ENCODE results near the gene YJU2. TPM values are rescaled to one million over a fixed set of nuclear protein-coding genes. Genes with fewer than 3 reads are reported as not detected.

YJU2 gene
- total and polyA plus RNA-seq, 2 of the 8 experiments (the other 6 are each of a cell fraction or from before 2014, with no cell fraction given) = 26.8 to 27.7 TPM

- Histone ChIP-seq H3K23ac (ENCODE audit: insufficient read length) (no peak overlapping the region), H4K91ac (replicated peaks; ENCODE audit: insufficient read length, low read length) (no peak overlapping the region), H3K27me3 (replicated peaks in 1 of 4; ENCODE audit: control insufficient read depth in 3 of 4, extremely low read depth in 1 of 4, insufficient read depth in 3 of 4, low read length in 3 of 4) (no peaks in the 10 kb centered on the region), H2AFZ (ENCODE audit: low read length) (no peak overlapping the region), H2BK120ac (replicated peaks; ENCODE audit: low read depth, low read length) (no peak overlapping the region), H2BK15ac (ENCODE audit: low read length) (no peak overlapping the region), H2BK12ac (ENCODE audit: low read depth, low read length) (no peak overlapping the region), H3K9ac (replicated peaks in 1 of 4; ENCODE audit: extremely low read depth in 1 of 4, low read depth in 3 of 4, low read length in 3 of 4) (no peak overlapping the region), H4K8ac (ENCODE audit: extremely low read depth, insufficient read depth, low read length) (no peak overlapping the region; the same call in 1 of the 2 replicates), H3K79me2 (ENCODE audit: control insufficient read depth in 1 of 2, insufficient read depth in 2 of 2, low read length in 2 of 2) (no peaks in the 10 kb centered on the region), H3K79me1 (ENCODE audit: low read depth, low read length) (no peaks in the 10 kb centered on the region), H3K4ac (replicated peaks; ENCODE audit: insufficient read length, low read depth, low read length) (no peak overlapping the region), H3K4me3 (ENCODE audit: extremely low read depth in 1 of 4, insufficient read depth in 2 of 4, low read depth in 3 of 4, low read length in 4 of 4) (no peak overlapping the region), H3K23me2 (ENCODE audit: low read depth, low read length) (no peaks in the 10 kb centered on the region), H3K4me2 (ENCODE audit: insufficient read depth in 1 of 2, low read depth in 2 of 2, low read length in 2 of 2) (no peak overlapping the region), H2BK20ac (ENCODE audit: low read length) (no peak overlapping the region), H2BK5ac (ENCODE audit: low read depth, low read length) (no peak overlapping the region), H3K56ac (replicated peaks; ENCODE audit: insufficient read length, low read depth, low read length) (no peak overlapping the region), H3K18ac (ENCODE audit: extremely low read depth, low read length) (no peak overlapping the region), H3K36me3 (ENCODE audit: control insufficient read depth in 2 of 4, insufficient read depth in 4 of 4, low read length in 3 of 4) (no peaks in the 10 kb centered on the region), H4K5ac (ENCODE audit: insufficient read length, low read depth, low read length) (no peak overlapping the region), H3K4me1 (replicated peaks in 1 of 4; ENCODE audit: control insufficient read depth in 3 of 4, insufficient read depth in 4 of 4, low read length in 3 of 4) (peaks cover 0 to 10% (median 1%) of the 10 kb centered on the region in 4 experiments; a peak in 4 of 7 replicates), H3K14ac (ENCODE audit: insufficient read length) (no peak overlapping the region), H3K9me3 (ENCODE audit: insufficient read depth in 2 of 2, low read depth in 1 of 2, low read length in 1 of 2) (no peaks in the 10 kb centered on the region), H4K20me1 (replicated peaks in 1 of 2; ENCODE audit: control insufficient read depth in 1 of 2, insufficient read depth in 2 of 2, low read length in 2 of 2) (no peaks in the 10 kb centered on the region), H2AK5ac (ENCODE audit: low read depth, low read length) (no peak overlapping the region), H3K27ac (ENCODE audit: low read depth, low read length) (no peak overlapping the region)
- DNase-seq (ENCODE audit: low read depth in 1 of 2, low spot score in 2 of 2) (no peak), FAIRE-seq (no peak)
- WGBS, 2 experiments (ENCODE audit: extremely low coverage in 1 of 2, insufficient coverage in 1 of 2, insufficient read length in 1 of 2, insufficient replicate concordance in 2 of 2, low coverage in 1 of 2, low lambda C conversion rate in 2 of 2, missing lambda C conversion rate in 1 of 2) = 66% methylated on average over 14 of the region's 14 CpGs; no CpG with 5 or more reads in 1 of the 2 experiments
- ChIA-PET POLR2A (ENCODE audit: partially characterized antibody) (interaction anchor here (0.6 to 1.4 kb wide), 6 partner anchors 12 to 144 kb away, joined by 3 to 6 read pairs (median 3); no protein-coding TSS in a partner anchor), CTCF (ENCODE audit: partially characterized antibody) (interaction anchor here (0.8 to 4.9 kb wide), 11 partner anchors 8 to 229 kb away, joined by 3 to 47 read pairs (median 3); partner anchors contain the start of gene MPND)
- TF ChIP-seq SIN3A (conservative IDR thresholded peaks at IDR 0.05 in 1 of 2, IDR thresholded peaks at IDR 0.05 in 1 of 2; ENCODE audit: low read depth in 1 of 2, low read length in 2 of 2) = 0 out of 4 replicates have a peak, but pooled peaks of 1 of the 2 experiments have one; percentile 6
- peak; percentile 96 for TF ChIP-seq KDM1A (IDR thresholded peaks at IDR 0.05; ENCODE audit: borderline replicate concordance, low read length)
- peak; percentile 65 for TF ChIP-seq MAX (IDR thresholded peaks at IDR 0.05)
- no peak for TF ChIP-seq ZNF274 (IDR thresholded peaks at IDR 0.05; ENCODE audit: borderline replicate concordance, extremely low read depth, low read length)
These were observed 49.3 kb downstream of the YJU2 start for GRCh38 chr19:4295972-4296771.
